Mesodermal cell (in vitro differentiated cells): ENCODE results near the gene FLRT2.

Experiments
- H3K27ac ChIP-seq: 2 replicates; pipeline ENCODE4 v1.7.0; 2013; ENCODE audit warnings: mild to moderate bottlenecking, low read depth, low read length, moderate library complexity; ENCODE audit not compliant: severe bottlenecking
- H3K36me3 ChIP-seq: 2 replicates; pipeline ENCODE4 v1.7.1; 2013; ENCODE audit warnings: mild to moderate bottlenecking, low read length, moderate library complexity; ENCODE audit not compliant: control insufficient read depth, insufficient read depth
- H3K4me1 ChIP-seq: one replicate; pipeline ENCODE4 v1.7.1; 2013; ENCODE audit warnings: mild to moderate bottlenecking, low read length; ENCODE audit not compliant: insufficient read depth, control insufficient read depth, poor library complexity, severe bottlenecking
- H3K4me3 ChIP-seq: 2 replicates; pipeline ENCODE4 v1.7.0; 2013; ENCODE audit warnings: low read length, control low read depth, mild to moderate bottlenecking; ENCODE audit not compliant: insufficient read depth, poor library complexity, severe bottlenecking; ENCODE audit errors: extremely low read depth
- H3K9me3 ChIP-seq: 2 replicates; pipeline ENCODE4 v1.7.1; 2013; ENCODE audit warnings: mild to moderate bottlenecking, low read length, moderate library complexity; ENCODE audit not compliant: control insufficient read depth
- WGBS, 2 experiments: methylation state at CpG; one replicate each; pipeline ENCODE4 v1.1.5; 2013; ENCODE audit warnings: missing lambda C conversion rate in 2 of 2; ENCODE audit not compliant: insufficient coverage in 2 of 2; 5-methylcytosine and 5-hydroxymethylcytosine counted together

The FLRT2 gene

GRCh38 chr14:85576848-85577542, 47.1 kb downstream of the FLRT2 start:
- no peaks in the 10 kb centered on the region for H3K9me3 ChIP-seq
- H3K4me3 ChIP-seq: no peak overlapping the region
- H3K27ac ChIP-seq: peak overlapping the region; percentile 13
- WGBS, 2 experiments: 86 to 89% methylated on average over 3 to 4 of the region's 5 CpGs
- peaks cover 34% of the 10 kb centered on the region for H3K36me3 ChIP-seq
- peaks cover 87% of the 10 kb centered on the region for H3K4me1 ChIP-seq

DNA sequence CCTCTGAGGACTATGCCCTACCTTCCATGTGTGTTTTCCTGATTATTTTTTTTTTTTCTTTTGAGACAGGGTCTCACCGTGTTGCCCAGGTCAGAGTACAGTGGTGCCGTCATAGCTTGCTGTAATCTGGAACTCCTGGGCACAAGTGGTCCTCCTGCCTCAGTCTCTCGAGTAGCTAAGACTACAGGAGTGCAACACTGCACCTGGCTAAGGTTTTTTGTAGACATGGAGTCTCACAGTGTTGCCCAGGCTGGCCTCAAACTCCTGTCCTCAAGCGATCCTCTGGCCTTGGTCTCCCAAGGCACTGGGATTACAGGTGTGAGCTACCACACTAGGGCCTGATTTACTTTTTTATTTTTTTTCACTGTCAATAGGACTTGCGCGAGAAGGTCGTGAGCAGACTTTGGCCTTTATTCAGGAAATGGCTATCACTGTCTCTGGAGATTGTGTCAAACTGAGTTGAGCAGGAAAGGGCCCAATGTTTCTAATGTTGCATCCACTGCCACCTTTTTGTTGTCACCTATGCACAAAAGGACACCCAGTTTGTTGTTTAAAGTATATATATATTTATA, 47.7 kb downstream of the FLRT2 start:
- H3K27ac ChIP-seq: peak overlapping the region; percentile 13

DNA sequence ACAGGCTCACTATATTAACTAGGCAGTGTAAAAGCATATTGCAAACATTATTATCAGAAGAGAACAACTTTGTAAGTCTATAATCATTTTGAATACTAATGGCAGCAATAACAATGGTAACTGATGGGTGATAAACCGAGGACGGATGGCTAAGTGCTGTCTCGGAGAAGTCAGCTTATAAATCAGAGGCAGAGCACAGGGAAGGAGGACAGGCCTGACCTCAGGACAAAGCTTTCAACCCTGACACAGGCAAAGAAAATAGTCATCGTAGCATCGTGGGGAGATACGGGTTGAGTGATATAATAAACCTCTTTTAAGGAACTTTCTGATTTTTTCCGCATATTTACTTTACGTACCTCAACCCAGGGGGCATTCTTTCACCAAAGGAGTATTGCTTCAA, 48.4 kb downstream of the FLRT2 start:
- WGBS, 2 experiments: 95 to 96% methylated on average over 3 to 6 of the region's 8 CpGs
- Histone ChIP-seq H3K9me3 (no peaks in the 10 kb centered on the region), H3K4me1 (peaks cover 78% of the 10 kb centered on the region), H3K4me3 (no peak overlapping the region), H3K27ac (peak overlapping the region; percentile 80), H3K36me3 (peaks cover 36% of the 10 kb centered on the region)

More for the DNA sequence above, 47.7 kb downstream of the FLRT2 start:
- H3K4me1 ChIP-seq: peaks cover 81% of the 10 kb centered on the region
- no peaks in the 10 kb centered on the region for H3K9me3 ChIP-seq
- H3K4me3 ChIP-seq: no peak overlapping the region
- H3K36me3 ChIP-seq: peaks cover 36% of the 10 kb centered on the region
- WGBS, 2 experiments: 82 to 92% methylated on average over 7 of the region's 7 CpGs

GRCh38 chr14:85578930-85579329, 49.0 kb downstream of the FLRT2 start:
- WGBS, 2 experiments: 50% methylated on average over 1 of the region's 2 CpGs; no CpG with 5 or more reads in 1 of the 2 experiments
- Histone ChIP-seq H3K9me3 (no peaks in the 10 kb centered on the region), H3K4me3 (no peak overlapping the region), H3K36me3 (peaks cover 36% of the 10 kb centered on the region), H3K27ac (peak overlapping the region; percentile 80), H3K4me1 (peaks cover 72% of the 10 kb centered on the region)

GRCh38 chr14:85579942-85580341, 50.0 kb downstream of the FLRT2 start:
- Histone ChIP-seq H3K4me1 (peaks cover 62% of the 10 kb centered on the region), H3K4me3 (no peak overlapping the region), H3K9me3 (no peaks in the 10 kb centered on the region), H3K27ac (peak overlapping the region; percentile 80), H3K36me3 (peaks cover 39% of the 10 kb centered on the region)

DNA sequence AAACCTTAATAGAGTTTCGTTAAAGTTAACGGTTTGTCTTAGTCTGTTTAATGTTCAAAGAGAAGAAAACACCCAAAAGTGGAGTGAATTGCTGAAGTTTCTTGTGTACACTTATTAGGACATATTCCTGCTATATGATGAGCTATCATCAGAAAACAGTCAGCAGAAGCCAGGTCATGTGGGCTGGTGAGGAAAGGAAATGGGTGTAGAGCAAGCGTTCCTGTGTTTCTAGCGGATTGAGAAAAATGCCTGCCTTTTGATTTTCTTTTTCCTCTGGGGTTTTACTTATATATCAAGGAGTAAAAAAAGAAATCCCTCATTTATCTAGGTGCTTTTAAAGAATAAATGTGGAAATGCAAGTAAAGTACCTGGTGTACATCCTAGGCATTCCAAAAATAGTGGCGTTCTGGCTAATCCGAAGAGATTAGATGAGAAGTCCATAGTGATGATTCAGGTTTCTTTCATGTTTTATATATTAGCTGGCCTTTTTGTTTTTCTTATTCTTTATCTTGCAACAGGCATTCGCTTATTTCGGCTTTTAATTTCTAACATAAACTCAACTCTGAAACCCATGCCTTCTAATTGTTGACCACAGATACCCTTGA, 50.7 kb downstream of the FLRT2 start:
- H3K27ac ChIP-seq: peak overlapping the region; percentile 64
- whole genome bisulfite sequencing, 2 experiments: 90 to 100% methylated on average over 2 of the region's 8 CpGs
- no peak overlapping the region for H3K4me3 ChIP-seq
- peaks cover 42% of the 10 kb centered on the region for H3K36me3 ChIP-seq
- H3K4me1 ChIP-seq: peaks cover 55% of the 10 kb centered on the region
- H3K9me3 ChIP-seq: no peaks in the 10 kb centered on the region

GRCh38 chr14:85581691-85582090, 51.7 kb downstream of the FLRT2 start:
- no CpG with 5 or more reads among the region's 1 CpG for WGBS, 2 experiments
- no peak overlapping the region for H3K27ac ChIP-seq
- H3K36me3 ChIP-seq: peaks cover 32% of the 10 kb centered on the region

GRCh38 chr14:85583380-85583779, 53.4 kb downstream of the FLRT2 start:
- H3K36me3 ChIP-seq: peaks cover 35% of the 10 kb centered on the region
- no peak overlapping the region for H3K4me3 ChIP-seq
- 88 to 100% methylated on average over 4 to 5 of the region's 5 CpGs for WGBS, 2 experiments
- no peak overlapping the region for H3K27ac ChIP-seq
- peaks cover 44% of the 10 kb centered on the region for H3K4me1 ChIP-seq
- H3K9me3 ChIP-seq: peaks cover under 1% of the 10 kb centered on the region

More at GRCh38 chr14:85581691-85582090, 51.7 kb downstream of the FLRT2 start:
- peaks cover 46% of the 10 kb centered on the region for H3K4me1 ChIP-seq
- no peaks in the 10 kb centered on the region for H3K9me3 ChIP-seq
- H3K4me3 ChIP-seq: no peak overlapping the region

- peaks cover 10% of the 10 kb centered on the region for H3K9me3 ChIP-seq
- no peak overlapping the region for H3K27ac ChIP-seq
- H3K4me1 ChIP-seq: peaks cover 33% of the 10 kb centered on the region
- H3K36me3 ChIP-seq: peaks cover 43% of the 10 kb centered on the region
- WGBS, 2 experiments: 97 to 100% methylated on average over 4 to 5 of the region's 6 CpGs
- H3K4me3 ChIP-seq: no peak overlapping the region
These were observed 54.5 kb downstream of the FLRT2 start for GRCh38 chr14:85584481-85584880.

DNA sequence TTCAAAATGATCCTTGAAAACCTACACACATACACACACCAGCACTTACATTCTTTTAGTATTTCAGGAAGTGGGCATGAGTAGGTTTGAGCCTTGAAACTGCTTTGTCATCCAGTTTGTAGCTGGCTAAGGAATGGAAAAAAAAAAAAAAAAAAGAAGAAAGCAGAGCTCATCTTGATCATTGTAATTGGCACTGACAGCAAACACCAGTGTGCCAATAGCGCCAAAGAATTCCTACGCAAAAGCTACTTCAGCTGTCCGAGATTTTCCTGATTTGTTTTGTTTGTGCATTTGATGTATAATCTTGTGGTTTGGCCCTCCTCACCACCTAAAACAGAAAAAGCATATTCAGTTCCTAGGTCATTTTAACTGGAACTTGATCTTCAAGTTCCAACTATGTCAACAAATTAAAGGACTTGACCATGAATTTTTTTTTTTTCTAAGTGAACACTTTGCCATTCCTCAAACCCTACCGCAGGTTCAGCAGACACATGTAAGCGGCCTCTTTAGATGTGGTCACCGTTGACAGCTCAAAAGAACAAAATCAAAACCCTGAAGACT, 57.3 kb downstream of the FLRT2 start:
- peaks cover 23% of the 10 kb centered on the region for H3K4me1 ChIP-seq
- peaks cover 18% of the 10 kb centered on the region for H3K9me3 ChIP-seq
- H3K4me3 ChIP-seq: no peak overlapping the region
- peaks cover 37% of the 10 kb centered on the region for H3K36me3 ChIP-seq
- H3K27ac ChIP-seq: peak overlapping the region; percentile 77
- WGBS, 2 experiments: 88 to 89% methylated on average over 3 to 5 of the region's 6 CpGs

GRCh38 chr14:85590784-85591183, 60.8 kb downstream of the FLRT2 start:
- Histone ChIP-seq H3K9me3 (peaks cover 18% of the 10 kb centered on the region), H3K4me3 (no peak overlapping the region), H3K4me1 (peaks cover 27% of the 10 kb centered on the region), H3K36me3 (peaks cover 33% of the 10 kb centered on the region), H3K27ac (no peak overlapping the region)
